Karpas-422 (cell line): ENCODE measurements around the gene RWDD4. TPM values are rescaled to one million over a fixed set of nuclear protein-coding genes. Genes with fewer than 3 reads are reported as not detected.

Experiments used
- DNase-seq: peaks from one replicate; pipeline ENCODE4 v3.0.0-alpha.2; 2015
- H2AFZ ChIP-seq: fragments of 200-600 bp; sonication (generic); 2 replicates; pipeline ENCODE4 v1.6.1; 2014; ENCODE audit warnings: antibody characterized with exemption, low read length, mixed read lengths
- H3K27ac ChIP-seq: fragments of 200-600 bp; sonication (generic); 2 replicates; pipeline ENCODE4 v1.5.1; 2014; ENCODE audit warnings: mild to moderate bottlenecking, low read length, moderate library complexity
- H3K27me3 ChIP-seq: fragments of 200-600 bp; sonication (generic); 2 replicates; pipeline ENCODE4 v1.6.1; 2014; ENCODE audit warnings: low read length, mixed read lengths
- H3K36me3 ChIP-seq: fragments of 200-600 bp; sonication (generic); 2 replicates; pipeline ENCODE4 v1.6.1; 2014; ENCODE audit warnings: low read length, mixed read lengths; ENCODE audit not compliant: insufficient read depth
- H3K4me1 ChIP-seq: fragments of 200-600 bp; sonication (generic); 2 replicates; pipeline ENCODE4 v1.6.1; 2014; ENCODE audit warnings: mild to moderate bottlenecking, low read length, mixed read lengths
- H3K4me2 ChIP-seq: fragments of 200-600 bp; sonication (generic); 2 replicates; pipeline ENCODE4 v1.6.1; 2014; ENCODE audit warnings: low read length, low read depth, mild to moderate bottlenecking; ENCODE audit not compliant: poor library complexity, severe bottlenecking
- H3K4me3 ChIP-seq: fragments of 200-600 bp; sonication (generic); 2 replicates; pipeline ENCODE4 v1.5.1; 2014; ENCODE audit warnings: mild to moderate bottlenecking, antibody characterized with exemption, low read length, mixed read lengths
- H3K79me2 ChIP-seq: fragments of 200-600 bp; sonication (generic); 2 replicates; pipeline ENCODE4 v1.6.1; 2014; ENCODE audit warnings: mild to moderate bottlenecking, low read length, mixed read lengths
- H3K9ac ChIP-seq: fragments of 200-600 bp; sonication (generic); 2 replicates; pipeline ENCODE4 v1.6.0; 2014; ENCODE audit warnings: low read length
- H3K9me2 ChIP-seq: fragments of 200-600 bp; sonication (generic), shearing (Covaris generic); replicated peaks from 2 replicates; pipeline ENCODE4 v1.6.0; 2014; ENCODE audit warnings: mild to moderate bottlenecking, low read length, moderate library complexity; ENCODE audit not compliant: insufficient read depth
- H3K9me3 ChIP-seq: fragments of 300-700, 200-600 bp; sonication (generic); 2 replicates; pipeline ENCODE4 v1.6.1; 2014; ENCODE audit warnings: low read length, mixed read lengths
- H4K20me1 ChIP-seq: fragments of 200-600 bp; sonication (generic); 2 replicates; pipeline ENCODE4 v1.6.1; 2014; ENCODE audit warnings: mild to moderate bottlenecking, antibody characterized with exemption, low read length, low read depth; ENCODE audit not compliant: insufficient read depth
- total RNA-seq: library from RNA; depleted of rRNA; stranded (reverse); fragments of >200 nt; shearing (Covaris generic); gene quantifications from 2 replicates; pipeline ENCODE4 v1.2.3, GENCODE V29; 2014; ENCODE audit warnings: low replicate concordance

Gene RWDD4
- total RNA-seq, 1 experiment from 2014 or later: 16.9 TPM

DNA sequence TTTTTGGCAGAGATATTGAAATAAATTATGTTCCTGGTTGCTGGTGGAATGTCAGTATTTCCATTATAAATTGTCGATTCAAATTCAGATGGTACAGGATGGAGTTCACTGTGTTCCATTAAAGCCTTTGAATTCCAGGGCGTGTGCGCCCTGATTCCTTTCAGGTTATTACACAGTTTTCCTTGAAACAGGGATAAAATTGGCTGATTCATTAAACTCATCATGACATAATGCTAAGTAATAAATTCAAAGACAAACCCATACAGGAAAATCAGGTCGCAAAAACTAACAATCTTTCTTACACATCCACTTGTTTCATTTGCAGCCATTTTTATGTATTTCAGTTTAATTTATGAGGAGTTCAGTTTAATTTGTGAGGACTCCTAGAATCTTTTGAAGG, 51.1 kb downstream of the RWDD4 start:
- Histone ChIP-seq H3K4me1 (no peaks in the 10 kb centered on the region), H3K9me2 (no peaks in the 10 kb centered on the region), H3K4me2 (no peak overlapping the region), H2AFZ (no peak overlapping the region), H3K9me3 (no peaks in the 10 kb centered on the region), H4K20me1 (no peaks in the 10 kb centered on the region), H3K9ac (no peak overlapping the region), H3K27ac (no peak overlapping the region), H3K4me3 (no peak overlapping the region), H3K79me2 (no peaks in the 10 kb centered on the region), H3K36me3 (no peaks in the 10 kb centered on the region), H3K27me3 (no peaks in the 10 kb centered on the region)
- no peak for DNase-seq

DNA sequence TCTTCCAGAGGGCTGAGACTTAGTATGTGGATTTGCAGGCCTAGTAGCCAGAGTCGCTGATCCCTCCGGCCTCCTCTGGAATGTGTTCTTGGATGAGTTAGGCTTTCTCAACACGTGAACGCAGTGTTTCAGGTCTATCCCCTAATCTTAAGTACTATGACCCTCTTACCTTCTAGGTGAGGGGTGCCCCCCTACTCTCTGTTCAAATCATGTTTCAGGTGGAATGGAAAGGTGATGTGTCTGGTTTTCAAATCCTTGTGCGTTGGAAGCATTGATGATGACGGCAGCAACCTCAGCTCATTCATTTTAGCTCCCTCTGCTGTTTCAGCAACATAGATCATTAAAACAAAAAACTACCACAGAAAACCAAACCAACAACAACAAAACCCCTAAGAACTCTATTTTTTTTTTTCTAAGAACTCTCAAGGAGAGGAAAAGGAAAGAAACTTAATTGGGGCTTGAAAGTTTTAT, 56.4 kb downstream of the RWDD4 start:
- H3K9ac ChIP-seq: no peak overlapping the region

DNA sequence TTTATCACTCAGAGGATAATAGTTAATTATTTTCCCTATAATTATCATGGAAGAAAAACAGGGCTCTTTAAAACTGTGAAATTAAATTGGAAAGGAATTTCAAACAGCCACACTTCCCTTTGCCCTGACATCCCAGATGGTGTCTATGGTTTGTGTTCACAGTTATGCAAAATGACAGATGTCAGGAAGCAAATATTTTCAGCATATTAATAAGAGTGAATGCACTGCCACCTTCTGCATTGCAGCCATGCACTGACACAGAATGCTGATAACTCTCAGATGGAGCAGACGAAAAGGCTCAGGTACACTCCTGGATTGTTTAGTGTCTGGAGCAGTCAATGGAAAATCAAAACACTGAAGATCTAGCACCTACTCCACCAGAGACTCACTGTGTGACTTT, 57.6 kb downstream of the RWDD4 start:
- Histone ChIP-seq H3K27me3 (no peaks in the 10 kb centered on the region), H3K9me2 (no peaks in the 10 kb centered on the region), H3K4me1 (no peaks in the 10 kb centered on the region), H3K27ac (no peak overlapping the region), H3K4me3 (no peak overlapping the region), H3K79me2 (no peaks in the 10 kb centered on the region), H3K9ac (no peak overlapping the region), H2AFZ (no peak overlapping the region), H3K4me2 (no peak overlapping the region), H3K9me3 (no peaks in the 10 kb centered on the region), H4K20me1 (no peaks in the 10 kb centered on the region), H3K36me3 (no peaks in the 10 kb centered on the region)
- no peak for DNase-seq

More for the DNA sequence above, 56.4 kb downstream of the RWDD4 start:
- Histone ChIP-seq H4K20me1 (no peaks in the 10 kb centered on the region), H3K36me3 (no peaks in the 10 kb centered on the region), H3K27me3 (no peaks in the 10 kb centered on the region), H3K79me2 (no peaks in the 10 kb centered on the region), H3K9me2 (no peaks in the 10 kb centered on the region), H3K4me1 (no peaks in the 10 kb centered on the region), H3K27ac (no peak overlapping the region), H3K4me3 (no peak overlapping the region), H3K9me3 (no peaks in the 10 kb centered on the region), H3K4me2 (no peak overlapping the region), H2AFZ (no peak overlapping the region)
- DNase-seq: no peak

DNA sequence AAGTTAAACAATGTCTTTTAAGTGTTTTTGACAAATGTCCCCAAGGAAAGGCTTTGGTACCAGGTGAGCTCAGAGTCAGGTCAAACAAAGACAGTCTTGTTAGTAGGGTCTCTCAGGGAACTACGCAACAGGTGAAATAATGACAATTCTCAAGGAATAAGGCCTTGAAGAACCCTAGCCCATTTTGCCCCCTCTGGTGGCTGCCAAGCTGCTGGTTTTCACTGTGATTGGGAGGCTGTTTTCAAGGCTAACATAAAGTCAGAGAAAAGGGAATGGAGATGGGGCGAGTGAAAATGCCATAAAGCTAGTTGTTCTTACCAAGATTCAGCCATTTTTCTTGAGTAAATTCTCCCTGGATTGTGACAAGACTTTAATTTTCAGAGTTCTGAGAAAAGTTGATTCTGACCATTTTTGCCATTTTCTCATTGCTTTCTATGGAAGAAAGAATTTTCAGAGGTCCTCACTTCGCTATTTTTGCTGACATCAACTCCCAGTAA, 58.7 kb downstream of the RWDD4 start:
- H3K27ac ChIP-seq: no peak overlapping the region
- no peaks in the 10 kb centered on the region for H3K9me2 ChIP-seq
- H3K4me1 ChIP-seq: no peaks in the 10 kb centered on the region
- no peaks in the 10 kb centered on the region for H3K36me3 ChIP-seq
- no peaks in the 10 kb centered on the region for H3K9me3 ChIP-seq
- no peaks in the 10 kb centered on the region for H3K27me3 ChIP-seq
- no peak overlapping the region for H3K4me2 ChIP-seq
- H2AFZ ChIP-seq: no peak overlapping the region
- H3K79me2 ChIP-seq: no peaks in the 10 kb centered on the region
- H3K9ac ChIP-seq: no peak overlapping the region
- H3K4me3 ChIP-seq: no peak overlapping the region
- DNase-seq: peak; percentile 47
- no peaks in the 10 kb centered on the region for H4K20me1 ChIP-seq

DNA sequence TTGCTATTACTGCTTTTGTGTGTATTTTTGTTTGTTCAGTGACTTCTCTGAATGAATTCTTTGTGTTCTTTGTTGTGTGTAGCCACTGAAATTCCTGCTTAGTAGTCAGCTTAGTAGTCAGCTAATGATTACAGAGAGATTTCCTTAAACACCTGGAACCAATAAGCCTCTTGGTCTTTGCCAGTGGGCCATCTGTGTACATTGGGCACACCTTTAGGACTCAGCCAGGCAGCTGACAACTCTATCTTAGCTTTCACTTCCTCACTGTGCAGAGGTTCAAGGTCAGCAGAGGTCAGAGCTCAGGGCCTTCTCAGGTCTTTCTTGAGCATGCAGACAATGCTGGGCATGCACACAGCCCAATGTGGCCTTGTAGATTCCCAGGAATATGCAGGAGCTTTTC, 59.3 kb downstream of the RWDD4 start:
- Histone ChIP-seq H3K4me2 (no peak overlapping the region), H3K4me3 (no peak overlapping the region), H3K27me3 (no peaks in the 10 kb centered on the region), H3K9me3 (no peaks in the 10 kb centered on the region), H4K20me1 (no peaks in the 10 kb centered on the region), H3K9ac (no peak overlapping the region), H3K4me1 (no peaks in the 10 kb centered on the region), H3K9me2 (no peaks in the 10 kb centered on the region), H2AFZ (no peak overlapping the region), H3K79me2 (no peaks in the 10 kb centered on the region), H3K27ac (no peak overlapping the region), H3K36me3 (no peaks in the 10 kb centered on the region)
- no peak for DNase-seq

DNA sequence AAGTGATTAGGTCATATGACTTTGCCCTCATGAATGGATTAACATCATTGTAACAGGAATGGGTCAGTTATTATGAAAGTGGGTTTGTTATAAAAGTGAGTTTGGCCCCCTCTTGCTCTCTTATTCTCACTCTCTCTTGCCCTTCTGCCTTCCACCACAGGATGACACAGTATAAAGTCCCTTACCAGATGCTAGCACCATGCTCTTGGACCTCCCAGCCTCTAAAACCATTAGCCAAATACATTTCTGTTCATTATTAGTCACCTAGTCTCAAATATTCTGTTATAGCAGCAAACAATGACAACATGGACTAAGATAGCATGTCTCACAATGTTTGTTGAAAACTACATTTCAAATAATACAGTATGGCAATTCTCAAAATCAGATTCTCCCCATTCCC, 59.7 kb downstream of the RWDD4 start:
- no peak for DNase-seq
- no peak overlapping the region for H3K4me3 ChIP-seq
- H3K27me3 ChIP-seq: no peaks in the 10 kb centered on the region
- H2AFZ ChIP-seq: no peak overlapping the region
- H3K27ac ChIP-seq: no peak overlapping the region
- no peaks in the 10 kb centered on the region for H3K9me2 ChIP-seq
- no peaks in the 10 kb centered on the region for H4K20me1 ChIP-seq
- no peaks in the 10 kb centered on the region for H3K36me3 ChIP-seq
- H3K4me1 ChIP-seq: no peaks in the 10 kb centered on the region
- no peaks in the 10 kb centered on the region for H3K9me3 ChIP-seq
- no peaks in the 10 kb centered on the region for H3K79me2 ChIP-seq
- H3K4me2 ChIP-seq: no peak overlapping the region
- no peak overlapping the region for H3K9ac ChIP-seq

DNA sequence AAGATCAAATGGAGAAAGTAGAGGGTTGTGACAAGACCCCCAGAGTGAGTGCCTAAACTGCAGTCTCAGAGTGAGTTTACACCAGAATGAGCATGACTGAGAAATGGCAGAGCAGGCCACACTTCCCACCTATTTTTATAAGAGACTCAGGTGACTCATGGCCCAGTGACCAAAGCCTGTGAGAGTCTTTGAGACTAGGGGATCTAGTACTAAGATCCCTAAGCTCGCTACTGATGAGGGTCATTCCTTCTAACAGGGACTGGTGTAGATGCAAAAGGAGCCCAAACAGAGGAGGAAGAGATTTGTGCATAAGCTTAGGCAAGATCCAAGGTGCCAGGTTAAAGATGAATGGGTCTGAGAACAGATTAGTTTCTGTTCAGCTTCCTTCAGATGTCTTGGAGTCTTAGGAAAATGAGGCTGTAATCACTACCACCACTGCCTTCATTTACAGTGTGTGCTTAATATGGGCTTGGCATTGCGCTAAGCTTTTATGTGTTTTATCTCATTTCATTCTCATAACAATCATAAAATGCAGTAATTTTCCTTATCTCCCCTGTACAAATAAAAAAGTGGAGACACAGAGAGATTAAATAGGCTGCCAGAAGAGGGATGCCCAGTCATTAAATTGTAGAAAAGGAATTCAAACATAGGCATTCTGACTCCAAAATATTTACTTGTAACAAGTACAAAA, 62.8 kb downstream of the RWDD4 start:
- Histone ChIP-seq H3K79me2 (no peaks in the 10 kb centered on the region), H3K36me3 (no peaks in the 10 kb centered on the region), H3K4me3 (no peak overlapping the region), H3K9ac (no peak overlapping the region), H2AFZ (no peak overlapping the region), H4K20me1 (no peaks in the 10 kb centered on the region), H3K9me2 (no peaks in the 10 kb centered on the region), H3K4me2 (no peak overlapping the region), H3K27me3 (no peaks in the 10 kb centered on the region), H3K9me3 (no peaks in the 10 kb centered on the region), H3K4me1 (no peaks in the 10 kb centered on the region), H3K27ac (no peak overlapping the region)
- no peak for DNase-seq

DNA sequence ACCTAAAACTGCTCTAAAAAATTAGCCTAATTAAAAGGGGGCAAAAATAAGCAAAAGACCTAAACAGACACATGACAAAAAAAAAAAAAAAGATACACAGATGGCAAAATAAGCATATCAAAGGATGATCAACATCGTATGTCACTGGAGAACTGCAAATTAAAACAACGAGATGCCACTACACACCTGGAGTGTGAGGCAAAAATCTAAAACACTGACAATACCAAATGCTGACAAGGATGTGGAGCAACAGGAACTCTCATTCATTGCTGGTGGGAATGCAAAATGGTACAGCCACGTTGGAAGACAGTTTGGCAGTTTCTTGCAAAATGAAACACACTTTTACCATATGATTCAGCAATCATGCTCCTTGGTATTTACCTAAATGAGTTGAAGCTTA, 64.2 kb downstream of the RWDD4 start:
- H4K20me1 ChIP-seq: no peaks in the 10 kb centered on the region
- no peak for DNase-seq

More for the DNA sequence above, 64.2 kb downstream of the RWDD4 start:
- Histone ChIP-seq H3K27ac (no peak overlapping the region), H3K9ac (no peak overlapping the region), H3K36me3 (no peaks in the 10 kb centered on the region), H3K4me3 (no peak overlapping the region), H3K27me3 (no peaks in the 10 kb centered on the region), H3K4me2 (no peak overlapping the region), H3K79me2 (no peaks in the 10 kb centered on the region), H3K9me3 (no peaks in the 10 kb centered on the region), H3K4me1 (no peaks in the 10 kb centered on the region), H3K9me2 (no peaks in the 10 kb centered on the region), H2AFZ (no peak overlapping the region)
